Esophagus (tissue), 2 donors: ENCODE results near the gene METTL25. TPM values are rescaled to one million over a fixed set of nuclear protein-coding genes. Genes with fewer than 3 reads are reported as not detected.
A peak's percentile ranks its signal among the peaks of the same experiment; 100 is the strongest.

ENCODE experiments used
- H3K27ac ChIP-seq, 2 donors: one replicate each; pipeline ENCODE4 v1.5.1; 2013; ENCODE audit warnings: low read depth in 2 of 2, mild to moderate bottlenecking in 2 of 2, inconsistent platforms in 1 of 2, low read length in 1 of 2, moderate library complexity in 1 of 2
- H3K27me3 ChIP-seq, 2 donors: one replicate each; pipeline ENCODE4 v1.6.1; 2013; ENCODE audit warnings: low read length in 2 of 2, control low read depth in 1 of 2, mild to moderate bottlenecking in 1 of 2; ENCODE audit not compliant: insufficient read depth in 2 of 2, control insufficient read depth in 1 of 2
- H3K36me3 ChIP-seq, 2 donors: one replicate each; pipeline ENCODE4 v1.6.1; 2013; ENCODE audit warnings: low read length in 1 of 2; ENCODE audit not compliant: control insufficient read depth in 2 of 2, insufficient read depth in 2 of 2
- H3K4me1 ChIP-seq, 2 donors: one replicate each; pipeline ENCODE4 v1.6.1; 2013; ENCODE audit warnings: low read length in 1 of 2; ENCODE audit not compliant: control insufficient read depth in 2 of 2, insufficient read depth in 2 of 2
- H3K4me3 ChIP-seq, 2 donors: one replicate each; pipeline ENCODE4 v1.5.1; 2013; ENCODE audit warnings: low read length in 2 of 2, mild to moderate bottlenecking in 2 of 2, low read depth in 1 of 2, moderate library complexity in 1 of 2
- H3K9me3 ChIP-seq, 2 donors: one replicate each; pipeline ENCODE4 v1.6.1; 2013; ENCODE audit warnings: mild to moderate bottlenecking in 2 of 2, low read depth in 1 of 2, low read length in 1 of 2, moderate library complexity in 1 of 2; ENCODE audit not compliant: control insufficient read depth in 2 of 2, insufficient read depth in 1 of 2
- WGBS, 2 donors: extraction: QIAGEN DNeasy Blood & Tissue Kit; methylation state at CpG; one replicate each; pipeline ENCODE4 v1.1.7; 2013; 5-methylcytosine and 5-hydroxymethylcytosine counted together
- polyA plus RNA-seq, 2 donors: library from polyadenylated mRNA; stranded (reverse); fragments of 200-250 nt; gene quantifications; one replicate each; pipeline ENCODE4 v1.2.3, GENCODE V29; 2013
- donor health status: healthy with polysubstance abuse.
- donor health status: Bipolar disorder and iron deficiency.

The METTL25 gene, protein sequence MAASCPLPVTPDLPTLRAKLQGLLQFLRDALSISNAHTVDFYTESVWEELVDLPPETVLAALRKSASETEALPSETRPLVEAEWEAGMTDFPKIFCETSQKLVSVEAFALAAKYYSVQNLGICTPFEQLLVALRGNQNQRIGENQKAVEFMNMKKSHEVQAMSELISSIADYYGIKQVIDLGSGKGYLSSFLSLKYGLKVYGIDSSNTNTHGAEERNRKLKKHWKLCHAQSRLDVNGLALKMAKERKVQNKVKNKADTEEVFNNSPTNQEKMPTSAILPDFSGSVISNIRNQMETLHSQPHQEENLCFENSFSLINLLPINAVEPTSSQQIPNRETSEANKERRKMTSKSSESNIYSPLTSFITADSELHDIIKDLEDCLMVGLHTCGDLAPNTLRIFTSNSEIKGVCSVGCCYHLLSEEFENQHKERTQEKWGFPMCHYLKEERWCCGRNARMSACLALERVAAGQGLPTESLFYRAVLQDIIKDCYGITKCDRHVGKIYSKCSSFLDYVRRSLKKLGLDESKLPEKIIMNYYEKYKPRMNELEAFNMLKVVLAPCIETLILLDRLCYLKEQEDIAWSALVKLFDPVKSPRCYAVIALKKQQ
- polyA plus RNA-seq = 1 to 10 TPM; 4.6 to 7.1 TPM

DNA sequence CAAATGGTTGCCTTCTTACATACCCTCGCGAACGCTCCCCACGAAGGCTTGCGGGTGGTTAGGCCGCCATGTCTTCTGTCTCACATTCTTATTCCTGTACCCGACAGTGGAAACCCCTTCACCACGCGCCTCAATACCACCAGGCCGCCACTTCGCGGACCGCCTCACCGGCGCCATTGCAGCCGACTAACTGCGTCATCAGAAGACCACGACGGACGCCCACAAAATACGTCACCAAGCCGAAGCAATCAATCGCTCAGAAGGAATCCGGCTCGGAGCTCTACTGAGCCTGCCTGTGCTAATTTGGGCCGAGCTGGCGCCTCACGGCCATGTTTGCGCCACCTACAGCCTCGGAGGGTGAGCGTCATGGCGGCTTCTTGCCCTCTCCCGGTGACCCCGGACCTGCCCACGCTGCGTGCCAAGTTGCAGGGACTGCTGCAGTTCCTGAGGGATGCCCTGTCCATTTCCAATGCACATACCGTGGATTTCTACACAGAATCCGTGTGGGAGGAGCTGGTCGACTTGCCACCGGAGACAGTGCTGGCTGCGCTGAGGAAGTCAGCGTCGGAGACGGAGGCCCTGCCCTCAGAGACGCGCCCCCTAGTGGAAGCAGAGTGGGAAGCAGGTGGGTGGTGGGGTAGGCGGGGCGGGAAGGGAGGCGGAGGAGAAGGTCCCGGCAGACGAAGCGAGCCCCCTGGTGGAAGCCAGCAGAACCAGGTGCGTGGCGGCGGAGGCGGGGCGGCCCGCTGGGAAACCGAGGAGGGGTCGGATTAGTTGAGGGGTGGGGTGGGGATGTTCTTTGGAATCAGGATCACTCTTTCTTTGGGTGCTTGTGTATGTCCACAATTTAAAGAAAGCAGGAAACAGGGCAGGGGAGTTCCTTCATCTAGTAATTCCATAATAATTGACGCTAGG lies at the start of gene METTL25, which contains the start of gene CCDC59:
Gene METTL25, plus strand, starts transcription at position 330 of the 915 bp plus-strand sequence. Its CDS starts 37 bp downstream, at position 367.
Gene CCDC59, minus strand, starts transcription at position 188 of the 915 bp plus-strand sequence. Its CDS starts 11 bp downstream, at position 177.
- Histone ChIP-seq H3K27me3 (no peaks in the 10 kb centered on the region), H3K4me3 (peak within 1 kb of the TSS; percentile 78 to 100), H3K27ac (peak within 1 kb of the TSS; percentile 96 to 99), H3K4me1 (peaks cover 0 to 4% of the 10 kb centered on the region in 2 donors), H3K36me3 (peaks cover 2% of the 10 kb centered on the region in 2 donors), H3K9me3 (no peaks in the 10 kb centered on the region)
- WGBS, 2 donors = 0% methylated on average over 61 of the region's 61 CpGs

DNA sequence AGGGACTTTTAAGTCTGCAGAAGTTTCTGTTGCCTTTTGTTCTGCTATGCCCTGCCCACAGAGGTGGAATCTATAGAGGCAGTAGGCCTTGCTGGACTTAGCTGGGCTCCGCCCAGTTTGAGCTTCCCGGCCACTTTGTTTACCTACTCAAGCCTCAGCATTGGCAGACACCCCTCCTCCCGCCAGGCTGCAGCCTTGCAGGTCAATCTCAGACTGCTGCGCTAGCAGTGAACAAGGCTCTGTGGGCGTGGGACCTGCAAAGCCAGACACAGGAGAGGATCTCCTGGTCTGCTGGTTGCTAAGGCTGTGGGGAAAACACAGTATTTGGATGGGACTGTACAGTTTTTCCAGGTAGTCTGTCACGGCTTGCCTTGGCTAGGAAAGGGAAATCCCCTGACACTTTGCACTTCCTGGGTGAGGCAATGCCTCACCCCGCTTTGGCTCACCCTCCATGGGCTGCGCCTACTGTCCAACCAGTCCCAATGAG lies 43.9 kb upstream of the METTL25 start:
- WGBS, 2 donors = 35 to 40% methylated on average over 8 of the region's 8 CpGs
- Histone ChIP-seq H3K27me3 (no peaks in the 10 kb centered on the region), H3K4me1 (no peaks in the 10 kb centered on the region), H3K36me3 (no peaks in the 10 kb centered on the region), H3K27ac (no peak overlapping the region), H3K4me3 (no peak overlapping the region), H3K9me3 (no peaks in the 10 kb centered on the region)

DNA sequence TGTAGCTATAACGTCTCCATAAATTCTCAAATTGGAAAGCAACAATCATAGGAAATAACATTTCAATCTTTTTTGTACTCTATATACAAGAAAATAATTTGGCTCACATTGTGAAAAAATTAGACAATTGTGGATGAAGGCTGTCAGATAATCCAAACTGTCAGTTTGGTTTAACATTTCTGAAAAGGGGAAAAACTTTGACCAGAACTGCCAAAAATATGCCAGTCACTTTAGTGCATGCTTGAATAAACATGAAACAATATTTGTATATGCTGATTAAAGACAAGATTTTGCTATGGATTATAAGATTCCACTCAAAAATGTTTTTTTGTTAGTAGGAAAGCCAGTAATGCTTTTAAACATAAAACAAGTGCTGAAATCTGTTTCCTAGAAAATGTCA lies 39.1 kb upstream of the METTL25 start:
- WGBS, 2 donors = 36 to 55% methylated on average over 1 of the region's 1 CpG
- H3K4me3 ChIP-seq = no peak overlapping the region
- no peaks in the 10 kb centered on the region for H3K36me3 ChIP-seq
- no peak overlapping the region for H3K27ac ChIP-seq
- H3K27me3 ChIP-seq = no peaks in the 10 kb centered on the region
- H3K9me3 ChIP-seq = no peaks in the 10 kb centered on the region
- no peaks in the 10 kb centered on the region for H3K4me1 ChIP-seq

DNA sequence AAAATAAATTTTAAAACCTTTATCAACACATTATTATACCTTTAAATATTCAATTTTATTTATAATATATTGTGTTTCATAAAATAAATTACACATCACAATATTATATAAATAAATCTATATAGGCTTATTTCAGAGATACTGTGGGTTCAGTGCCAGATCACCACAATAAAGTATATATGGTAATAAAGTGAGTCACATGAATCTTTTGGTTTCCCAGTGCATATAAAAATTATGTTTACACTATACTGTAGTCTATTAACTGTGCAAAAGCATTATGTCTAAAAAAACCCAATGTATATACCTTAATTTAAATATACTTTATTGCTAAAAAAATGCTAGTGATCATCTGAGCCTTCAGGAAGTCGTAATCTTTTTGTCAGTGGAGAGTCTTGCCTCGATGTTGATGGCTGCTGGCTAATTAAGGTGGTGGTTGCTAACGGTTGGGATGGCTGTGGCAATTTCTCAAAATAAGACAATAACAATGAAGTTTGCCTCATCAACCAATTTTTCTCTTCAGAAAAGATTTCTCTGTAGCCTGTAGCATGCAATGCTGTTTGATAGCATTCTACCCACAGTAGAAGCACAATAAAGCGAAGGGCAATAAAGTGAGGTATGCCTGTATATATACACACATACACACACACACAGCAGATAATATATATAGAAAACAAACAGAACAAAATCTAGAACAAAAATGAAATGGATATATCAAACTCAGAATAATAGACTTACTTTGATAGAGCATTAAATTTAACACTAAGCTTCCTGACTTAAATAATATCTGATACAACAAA lies 32.6 kb upstream of the METTL25 start:
- Histone ChIP-seq H3K27ac (no peak overlapping the region), H3K4me3 (no peak overlapping the region), H3K27me3 (no peaks in the 10 kb centered on the region), H3K9me3 (no peaks in the 10 kb centered on the region), H3K4me1 (no peaks in the 10 kb centered on the region), H3K36me3 (no peaks in the 10 kb centered on the region)
- WGBS, 2 donors = 72 to 74% methylated on average over 4 of the region's 4 CpGs

DNA sequence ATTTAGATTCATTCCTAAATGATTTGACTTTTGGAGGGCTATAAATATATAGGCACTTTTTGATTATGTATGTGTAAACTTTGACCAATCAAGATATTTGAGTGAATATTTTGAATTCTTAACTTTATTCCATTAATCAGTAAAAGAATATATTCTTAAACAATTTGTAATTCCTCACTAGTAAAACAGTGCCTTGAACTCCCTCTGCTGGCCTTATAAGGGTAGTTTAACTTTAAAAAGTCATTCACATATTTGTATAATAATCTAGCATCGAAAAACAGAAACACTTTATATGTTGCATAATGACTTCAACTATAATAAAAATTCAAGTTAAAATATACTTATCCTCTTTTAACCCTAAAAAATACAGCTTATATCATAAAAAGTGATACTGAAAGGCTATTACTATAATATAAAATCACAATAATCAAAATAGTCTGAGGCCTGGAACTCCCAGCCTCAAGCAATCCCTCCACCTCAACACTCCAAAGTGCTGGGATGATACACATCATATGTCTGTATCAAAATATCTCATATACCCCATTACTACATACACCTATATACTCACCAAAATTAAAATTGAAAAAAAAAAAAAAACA lies 31.3 kb upstream of the METTL25 start:
- Histone ChIP-seq H3K4me1 (no peaks in the 10 kb centered on the region), H3K9me3 (no peaks in the 10 kb centered on the region), H3K27me3 (no peaks in the 10 kb centered on the region), H3K36me3 (no peaks in the 10 kb centered on the region), H3K27ac (no peak overlapping the region), H3K4me3 (no peak overlapping the region)
- WGBS, 2 donors = 14 to 16% methylated on average over 1 of the region's 1 CpG

DNA sequence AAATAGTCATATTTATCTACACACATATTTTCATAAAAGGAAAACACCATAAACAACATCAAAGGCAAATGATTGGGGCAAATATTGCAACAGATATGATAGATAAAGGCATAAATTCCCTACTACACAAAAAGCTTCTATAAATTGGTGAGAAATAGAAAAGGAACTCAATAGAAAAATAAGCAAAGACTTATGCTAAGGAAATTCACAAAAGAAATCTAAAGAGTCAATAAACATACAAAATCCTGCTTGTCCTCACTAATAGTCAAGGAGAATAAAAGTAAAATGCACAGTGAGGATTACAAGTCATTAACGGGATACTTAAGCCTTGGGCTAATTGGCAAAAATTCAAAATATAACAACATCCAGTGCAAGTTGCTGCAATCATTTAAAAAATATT lies 30.5 kb upstream of the METTL25 start:
- no peak overlapping the region for H3K27ac ChIP-seq
- H3K4me3 ChIP-seq = no peak overlapping the region
- 42 to 49% methylated on average over 1 of the region's 1 CpG for WGBS, 2 donors
- H3K36me3 ChIP-seq = no peaks in the 10 kb centered on the region
- no peaks in the 10 kb centered on the region for H3K27me3 ChIP-seq
- H3K9me3 ChIP-seq = no peaks in the 10 kb centered on the region
- H3K4me1 ChIP-seq = no peaks in the 10 kb centered on the region

DNA sequence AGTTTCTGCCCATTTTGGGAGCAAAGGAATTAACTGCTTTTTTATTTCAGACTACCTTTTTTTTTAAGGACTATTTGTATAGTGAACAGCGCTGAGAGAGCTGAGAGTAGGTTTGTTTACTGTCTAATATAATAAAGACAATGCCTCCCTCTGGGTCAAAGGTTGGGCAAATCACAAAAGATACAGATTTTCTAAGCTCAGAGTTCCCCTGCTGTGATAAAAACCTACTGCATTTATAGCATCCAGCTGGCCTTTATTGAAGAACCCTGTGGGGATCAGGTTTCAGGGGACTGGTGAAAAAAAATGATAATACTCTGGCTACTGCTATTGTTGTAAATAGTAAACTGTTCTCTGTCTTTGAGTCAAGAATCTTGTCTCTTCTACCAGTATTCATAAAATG lies 28.8 kb upstream of the METTL25 start:
- no peaks in the 10 kb centered on the region for H3K27me3 ChIP-seq
- WGBS, 2 donors = 20 to 24% methylated on average over 1 of the region's 1 CpG
- H3K4me1 ChIP-seq = no peaks in the 10 kb centered on the region
- no peak overlapping the region for H3K4me3 ChIP-seq
- H3K9me3 ChIP-seq = no peaks in the 10 kb centered on the region
- H3K36me3 ChIP-seq = no peaks in the 10 kb centered on the region
- H3K27ac ChIP-seq = no peak overlapping the region

DNA sequence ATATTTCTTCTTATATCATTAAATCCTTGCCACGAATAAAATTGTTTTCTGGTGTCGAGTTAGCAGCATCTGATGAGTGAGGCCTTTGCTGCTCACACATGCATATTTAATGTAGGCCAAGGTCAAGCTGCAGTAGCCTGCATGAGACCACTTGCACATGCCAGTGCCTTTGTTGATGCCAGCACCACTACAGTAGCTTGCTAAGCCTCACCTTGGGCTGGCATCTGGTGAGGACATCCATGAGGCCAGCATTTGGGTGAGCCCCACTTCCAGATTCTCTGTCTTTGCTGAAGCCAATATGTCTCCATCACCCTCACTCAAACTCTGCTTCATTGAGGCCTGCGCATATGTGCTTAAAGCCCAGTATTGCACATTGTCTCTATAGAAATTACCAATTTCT lies 8.2 kb upstream of the METTL25 start:
- no peak overlapping the region for H3K27ac ChIP-seq
- H3K27me3 ChIP-seq = no peaks in the 10 kb centered on the region
- no peak overlapping the region for H3K4me3 ChIP-seq
- H3K4me1 ChIP-seq = no peaks in the 10 kb centered on the region
- WGBS, 2 donors = 96 to 98% methylated on average over 3 of the region's 3 CpGs
- H3K9me3 ChIP-seq = no peaks in the 10 kb centered on the region
- H3K36me3 ChIP-seq = no peaks in the 10 kb centered on the region
